GM23338 (cell line): ENCODE results near the gene IL7R. TPM values are rescaled to one million over a fixed set of nuclear protein-coding genes. Genes with fewer than 3 reads are reported as not detected.

ENCODE experiments used
- ATAC-seq: fragments of 200-7000 bp; cut with Tn5 transposase; 3 replicates; pipeline ENCODE4 v1.9.1; 2020
- DNase-seq: peaks from one replicate; pipeline ENCODE4 v3.0.0-alpha.2; 2015; ENCODE audit warnings: low spot score
- H2AFZ ChIP-seq: fragments of 200-600 bp; sonication (generic); 2 replicates; pipeline ENCODE4 v1.8.0; 2016; ENCODE audit warnings: antibody characterized with exemption, mild to moderate bottlenecking, moderate library complexity
- H3F3A ChIP-seq: fragments of 200-600 bp; sonication (generic); replicated peaks from 2 replicates; pipeline ENCODE4 v1.8.0; 2017; ENCODE audit warnings: antibody characterized with exemption, mixed run types, low read depth
- H3K27ac ChIP-seq: fragments of 200-600 bp; sonication (generic); 2 replicates; pipeline ENCODE4 v1.6.1; 2016; ENCODE audit warnings: low read depth
- H3K27me3 ChIP-seq: fragments of 200-600 bp; sonication (generic); 2 replicates; pipeline ENCODE4 v1.8.0; 2016; ENCODE audit warnings: mild to moderate bottlenecking, mixed run types, moderate library complexity; ENCODE audit not compliant: insufficient read depth
- H3K36me3 ChIP-seq: fragments of 200-600 bp; sonication (generic); 2 replicates; pipeline ENCODE4 v1.8.0; 2016; ENCODE audit warnings: mild to moderate bottlenecking; ENCODE audit not compliant: insufficient read depth
- H3K4me1 ChIP-seq: fragments of 200-600 bp; sonication (generic); 2 replicates; pipeline ENCODE4 v1.8.0; 2016; ENCODE audit warnings: mild to moderate bottlenecking, moderate library complexity; ENCODE audit not compliant: insufficient read depth
- H3K4me2 ChIP-seq: fragments of 200-600 bp; sonication (generic); 2 replicates; pipeline ENCODE4 v1.7.1; 2017; ENCODE audit warnings: mixed run types
- H3K4me3 ChIP-seq: fragments of 200-600 bp; sonication (generic); 2 replicates; pipeline ENCODE4 v1.6.1; 2016; ENCODE audit warnings: mixed run types
- H3K79me2 ChIP-seq: fragments of 200-600 bp; sonication (generic); replicated peaks from 2 replicates; pipeline ENCODE4 v1.8.0; 2017; ENCODE audit warnings: mild to moderate bottlenecking; ENCODE audit not compliant: insufficient read depth
- H3K9me2 ChIP-seq: fragments of 200-600 bp; sonication (generic); 2 replicates; pipeline ENCODE4 v1.8.0; 2017; ENCODE audit not compliant: insufficient read depth
- H4K20me1 ChIP-seq: fragments of 200-600 bp; sonication (generic); replicated peaks from 2 replicates; pipeline ENCODE4 v1.8.0; 2017; ENCODE audit warnings: mild to moderate bottlenecking; ENCODE audit not compliant: insufficient read depth
- H3K27ac Mint-ChIP-seq: 2 replicates; pipeline ENCODE4 v1.8.0; 2020; ENCODE audit warnings: inconsistent platforms, mild to moderate bottlenecking, moderate library complexity, mixed read lengths
- H3K27me3 Mint-ChIP-seq: 3 replicates; pipeline ENCODE4 v1.8.0; 2022; ENCODE audit warnings: low read depth, mild to moderate bottlenecking, moderate library complexity, mixed read lengths, inconsistent platforms; ENCODE audit not compliant: insufficient read depth, poor library complexity
- H3K36me3 Mint-ChIP-seq: 3 replicates; pipeline ENCODE4 v1.8.0; 2021; ENCODE audit warnings: low read depth, mild to moderate bottlenecking, inconsistent platforms, moderate library complexity, mixed read lengths
- H3K4me1 Mint-ChIP-seq: 3 replicates; pipeline ENCODE4 v1.8.0; 2020; ENCODE audit warnings: mild to moderate bottlenecking, inconsistent platforms, mixed read lengths
- H3K4me3 Mint-ChIP-seq: 3 replicates; pipeline ENCODE4 v1.8.0; 2021; ENCODE audit warnings: moderate library complexity, mild to moderate bottlenecking, inconsistent platforms, mixed read lengths
- H3K9me3 Mint-ChIP-seq: 3 replicates; pipeline ENCODE4 v1.8.0; 2020; ENCODE audit warnings: moderate library complexity, mild to moderate bottlenecking, inconsistent platforms, mixed read lengths
- CREB1 ChIP-seq: fragments of 250-450 bp; sonication (Bioruptor Pico); IDR thresholded peaks from 2 replicates; pipeline ENCODE4 v1.5.0; 2020; ENCODE audit warnings: low read depth, mild to moderate bottlenecking, moderate library complexity
- CTCF ChIP-seq, 2 experiments: fragments of 200-600 bp in 1 of 2; sonication (generic) in 1 of 2; conservative IDR thresholded peaks; 2 replicates each; pipeline versions ENCODE4 v1.5.1 to v1.6.1; 2016 to 2017; ENCODE audit warnings: antibody characterized with exemption in 2 of 2, low read depth in 2 of 2, mild to moderate bottlenecking in 2 of 2, moderate library complexity in 1 of 2
- ETS1 ChIP-seq: IDR thresholded peaks from 2 replicates; pipeline ENCODE4 v1.6.1; 2016; ENCODE audit warnings: antibody characterized with exemption
- EZH2 ChIP-seq: fragments of 200-600 bp; sonication (generic); IDR thresholded peaks from one replicate; pipeline ENCODE4 v1.8.0; 2017; ENCODE audit warnings: antibody characterized with exemption, mild to moderate bottlenecking, low read depth; ENCODE audit not compliant: unreplicated experiment
- EZH2phosphoT487 ChIP-seq: fragments of 200-600 bp; sonication (generic); IDR thresholded peaks from one replicate; pipeline ENCODE4 v1.8.1; 2018; ENCODE audit warnings: antibody characterized with exemption; ENCODE audit not compliant: unreplicated experiment
- JUNB ChIP-seq: IDR thresholded peaks from one replicate; pipeline ENCODE4 v1.6.1; 2016; ENCODE audit warnings: antibody characterized with exemption; ENCODE audit not compliant: unreplicated experiment
- NANOG ChIP-seq: IDR thresholded peaks from 2 replicates; pipeline ENCODE4 v1.6.1; 2016; ENCODE audit warnings: antibody characterized with exemption, borderline replicate concordance
- POLR2AphosphoS5 ChIP-seq: IDR thresholded peaks from 2 replicates; pipeline ENCODE4 v1.6.1; 2016; ENCODE audit warnings: antibody characterized with exemption, low read depth
- REST ChIP-seq: IDR thresholded peaks from one replicate; pipeline ENCODE4 v1.6.1; 2018; ENCODE audit warnings: antibody characterized with exemption; ENCODE audit not compliant: unreplicated experiment
- STAT1 ChIP-seq: IDR thresholded peaks from one replicate; pipeline ENCODE4 v1.6.1; 2016; ENCODE audit warnings: antibody characterized with exemption; ENCODE audit not compliant: unreplicated experiment
- ZNF114 ChIP-seq: fragments of 250-450 bp; sonication (Bioruptor Pico); IDR thresholded peaks from 2 replicates; pipeline ENCODE4 v1.5.0; 2020; ENCODE audit warnings: mild to moderate bottlenecking, moderate library complexity
- ZNF331 ChIP-seq: fragments of 250-450 bp; sonication (Bioruptor Pico); IDR thresholded peaks from 2 replicates; pipeline ENCODE4 v1.5.0; 2020; ENCODE audit warnings: low read depth, mild to moderate bottlenecking, moderate library complexity
- ZNF462 ChIP-seq: fragments of 250-450 bp; sonication (Bioruptor Pico); IDR thresholded peaks from 2 replicates; pipeline ENCODE4 v1.5.0; 2020; ENCODE audit warnings: mild to moderate bottlenecking, moderate library complexity
- polyA plus RNA-seq: library from polyadenylated mRNA; unstranded; fragments of >200 nt; fragmentation: Nextera tagmentation; extraction: Ambion mirVana; gene quantifications from 2 replicates; pipeline ENCODE4 v1.2.1, GENCODE V29; 2016
- total RNA-seq: library from RNA; depleted of rRNA; stranded (reverse); fragments of >200 nt; shearing (Covaris generic); gene quantifications from 2 replicates; pipeline ENCODE4 v1.2.3, GENCODE V29; 2014

Gene IL7R
- total and polyA plus RNA-seq, 2 experiments from 2014 or later: not detected

- H3F3A ChIP-seq: no peaks in the 10 kb centered on the region
- DNase-seq: no peak
- H3K27me3 Mint-ChIP-seq: peaks cover 5% of the 10 kb centered on the region
- H3K4me1 Mint-ChIP-seq: no peaks in the 10 kb centered on the region
- no peak overlapping the region for H3K4me3 ChIP-seq
- H3K27me3 ChIP-seq: no peaks in the 10 kb centered on the region
- no peak overlapping the region for H3K27ac Mint-ChIP-seq
- no peak overlapping the region for H2AFZ ChIP-seq
- no peaks in the 10 kb centered on the region for H3K36me3 ChIP-seq
- no peak overlapping the region for H3K4me2 ChIP-seq
- H3K9me2 ChIP-seq: no peaks in the 10 kb centered on the region
- no peak overlapping the region for H3K27ac ChIP-seq
- H3K9me3 Mint-ChIP-seq: no peaks in the 10 kb centered on the region
- TF ChIP-seq CREB1 (no peak), JUNB (no peak), ZNF331 (CRISPR knock-in tag) (no peak), EZH2phosphoT487 (no peak), ETS1 (no peak), CTCF (conservative IDR thresholded peaks at IDR 0.05; ENCODE audit: low read depth in 2 of 2) (no peak), STAT1 (no peak), NANOG (no peak), POLR2AphosphoS5 (no peak), REST (no peak), ZNF462 (CRISPR knock-in tag) (no peak), ZNF114 (CRISPR knock-in tag) (no peak), EZH2 (no peak)
- ATAC-seq: no peak
- H3K4me1 ChIP-seq: no peaks in the 10 kb centered on the region
- H3K4me3 Mint-ChIP-seq: no peak overlapping the region
- H3K79me2 ChIP-seq: no peaks in the 10 kb centered on the region
- H3K36me3 Mint-ChIP-seq: no peaks in the 10 kb centered on the region
- no peaks in the 10 kb centered on the region for H4K20me1 ChIP-seq
These were observed 30.1 kb upstream of the IL7R start for GRCh38 chr5:35826554-35826953.
